ENCODE results near the gene SUCO. TPM values are rescaled to one million over a fixed set of nuclear protein-coding genes. Genes with fewer than 3 reads are reported as not detected.

Gene SUCO
- total and polyA plus RNA-seq, 2 experiments from 2014 or later: 18.0 to 49.8 TPM

DNA sequence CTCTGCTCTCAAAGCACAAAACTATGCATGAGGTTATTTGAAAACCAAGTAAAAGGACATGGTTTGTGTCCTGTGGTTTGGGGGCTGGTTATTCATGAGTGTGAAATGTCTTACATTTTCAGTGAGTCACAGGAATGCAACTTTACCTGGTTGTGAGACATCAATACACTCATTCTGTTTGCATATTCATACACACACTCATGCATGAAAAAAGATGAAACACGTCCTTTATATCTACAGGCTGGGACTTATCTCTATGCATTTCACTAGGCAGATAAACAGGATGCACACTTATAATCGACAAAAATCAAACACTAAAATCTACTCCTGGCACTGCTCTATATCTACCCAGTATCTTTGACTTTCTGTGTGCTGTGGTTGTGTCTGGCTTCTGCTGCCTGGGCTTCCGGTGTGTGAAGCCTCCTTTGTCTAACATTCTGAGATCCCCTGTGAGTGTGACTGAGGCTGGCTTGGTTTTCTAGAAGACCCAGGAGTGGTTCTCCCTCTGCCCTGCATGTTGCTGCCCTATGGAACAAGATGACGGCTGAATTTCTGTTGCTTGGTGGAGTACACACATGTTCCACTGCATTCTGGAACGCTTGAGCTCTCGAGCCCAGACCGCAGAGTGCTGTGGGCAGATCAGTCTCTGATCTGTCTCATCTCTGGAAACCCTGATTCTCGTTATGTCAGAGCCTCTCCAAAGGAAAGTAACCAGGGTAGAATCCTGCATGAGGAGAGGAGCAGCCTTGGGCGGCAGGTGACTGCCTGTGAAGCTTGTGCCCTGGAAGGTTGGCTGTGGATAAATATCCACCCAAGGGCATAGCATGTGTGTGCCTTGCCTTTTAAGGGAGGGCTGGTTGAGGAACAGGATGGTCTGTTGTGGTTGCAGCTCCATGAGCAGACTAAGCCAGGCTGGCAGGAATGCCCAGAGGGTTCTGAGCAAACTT is 106.2 kb downstream of the SUCO start (continued):
- TF ChIP-seq, protein P1, sequence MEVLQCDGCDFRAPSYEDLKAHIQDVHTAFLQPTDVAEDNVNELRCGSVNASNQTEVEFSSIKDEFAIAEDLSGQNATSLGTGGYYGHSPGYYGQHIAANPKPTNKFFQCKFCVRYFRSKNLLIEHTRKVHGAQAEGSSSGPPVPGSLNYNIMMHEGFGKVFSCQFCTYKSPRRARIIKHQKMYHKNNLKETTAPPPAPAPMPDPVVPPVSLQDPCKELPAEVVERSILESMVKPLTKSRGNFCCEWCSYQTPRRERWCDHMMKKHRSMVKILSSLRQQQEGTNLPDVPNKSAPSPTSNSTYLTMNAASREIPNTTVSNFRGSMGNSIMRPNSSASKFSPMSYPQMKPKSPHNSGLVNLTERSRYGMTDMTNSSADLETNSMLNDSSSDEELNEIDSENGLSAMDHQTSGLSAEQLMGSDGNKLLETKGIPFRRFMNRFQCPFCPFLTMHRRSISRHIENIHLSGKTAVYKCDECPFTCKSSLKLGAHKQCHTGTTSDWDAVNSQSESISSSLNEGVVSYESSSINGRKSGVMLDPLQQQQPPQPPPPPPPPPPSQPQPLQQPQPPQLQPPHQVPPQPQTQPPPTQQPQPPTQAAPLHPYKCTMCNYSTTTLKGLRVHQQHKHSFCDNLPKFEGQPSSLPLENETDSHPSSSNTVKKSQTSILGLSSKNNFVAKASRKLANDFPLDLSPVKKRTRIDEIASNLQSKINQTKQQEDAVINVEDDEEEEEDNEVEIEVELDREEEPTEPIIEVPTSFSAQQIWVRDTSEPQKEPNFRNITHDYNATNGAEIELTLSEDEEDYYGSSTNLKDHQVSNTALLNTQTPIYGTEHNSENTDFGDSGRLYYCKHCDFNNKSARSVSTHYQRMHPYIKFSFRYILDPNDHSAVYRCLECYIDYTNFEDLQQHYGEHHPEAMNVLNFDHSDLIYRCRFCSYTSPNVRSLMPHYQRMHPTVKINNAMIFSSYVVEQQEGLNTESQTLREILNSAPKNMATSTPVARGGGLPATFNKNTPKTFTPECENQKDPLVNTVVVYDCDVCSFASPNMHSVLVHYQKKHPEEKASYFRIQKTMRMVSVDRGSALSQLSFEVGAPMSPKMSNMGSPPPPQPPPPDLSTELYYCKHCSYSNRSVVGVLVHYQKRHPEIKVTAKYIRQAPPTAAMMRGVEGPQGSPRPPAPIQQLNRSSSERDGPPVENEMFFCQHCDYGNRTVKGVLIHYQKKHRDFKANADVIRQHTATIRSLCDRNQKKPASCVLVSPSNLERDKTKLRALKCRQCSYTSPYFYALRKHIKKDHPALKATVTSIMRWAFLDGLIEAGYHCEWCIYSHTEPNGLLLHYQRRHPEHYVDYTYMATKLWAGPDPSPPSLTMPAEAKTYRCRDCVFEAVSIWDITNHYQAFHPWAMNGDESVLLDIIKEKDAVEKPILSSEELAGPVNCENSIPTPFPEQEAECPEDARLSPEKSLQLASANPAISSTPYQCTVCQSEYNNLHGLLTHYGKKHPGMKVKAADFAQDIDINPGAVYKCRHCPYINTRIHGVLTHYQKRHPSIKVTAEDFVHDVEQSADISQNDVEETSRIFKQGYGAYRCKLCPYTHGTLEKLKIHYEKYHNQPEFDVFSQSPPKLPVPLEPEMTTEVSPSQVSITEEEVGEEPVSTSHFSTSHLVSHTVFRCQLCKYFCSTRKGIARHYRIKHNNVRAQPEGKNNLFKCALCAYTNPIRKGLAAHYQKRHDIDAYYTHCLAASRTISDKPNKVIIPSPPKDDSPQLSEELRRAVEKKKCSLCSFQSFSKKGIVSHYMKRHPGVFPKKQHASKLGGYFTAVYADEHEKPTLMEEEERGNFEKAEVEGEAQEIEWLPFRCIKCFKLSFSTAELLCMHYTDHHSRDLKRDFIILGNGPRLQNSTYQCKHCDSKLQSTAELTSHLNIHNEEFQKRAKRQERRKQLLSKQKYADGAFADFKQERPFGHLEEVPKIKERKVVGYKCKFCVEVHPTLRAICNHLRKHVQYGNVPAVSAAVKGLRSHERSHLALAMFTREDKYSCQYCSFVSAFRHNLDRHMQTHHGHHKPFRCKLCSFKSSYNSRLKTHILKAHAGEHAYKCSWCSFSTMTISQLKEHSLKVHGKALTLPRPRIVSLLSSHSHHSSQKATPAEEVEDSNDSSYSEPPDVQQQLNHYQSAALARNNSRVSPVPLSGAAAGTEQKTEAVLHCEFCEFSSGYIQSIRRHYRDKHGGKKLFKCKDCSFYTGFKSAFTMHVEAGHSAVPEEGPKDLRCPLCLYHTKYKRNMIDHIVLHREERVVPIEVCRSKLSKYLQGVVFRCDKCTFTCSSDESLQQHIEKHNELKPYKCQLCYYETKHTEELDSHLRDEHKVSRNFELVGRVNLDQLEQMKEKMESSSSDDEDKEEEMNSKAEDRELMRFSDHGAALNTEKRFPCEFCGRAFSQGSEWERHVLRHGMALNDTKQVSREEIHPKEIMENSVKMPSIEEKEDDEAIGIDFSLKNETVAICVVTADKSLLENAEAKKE (CRISPR knock-in tag; IDR thresholded peaks at IDR 0.05): no peak

DNA sequence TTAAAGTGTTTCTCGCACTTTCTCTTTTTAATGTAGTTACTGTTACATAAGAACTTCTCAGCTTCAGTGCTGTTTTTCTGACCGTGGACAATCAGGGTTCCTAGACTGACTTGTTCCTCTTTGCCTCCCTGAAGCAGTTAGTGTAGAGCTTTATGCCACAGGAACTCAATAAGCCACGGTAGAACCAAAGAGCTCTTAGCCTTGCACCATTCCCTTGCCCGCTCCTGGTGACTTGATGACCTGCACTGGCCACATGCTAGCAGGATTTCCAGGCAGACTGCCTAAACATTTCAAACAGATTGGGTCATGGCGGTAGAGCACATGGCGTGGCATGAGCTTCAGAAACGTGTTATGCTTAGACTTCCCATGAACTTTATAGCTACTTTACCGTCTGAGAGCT is 107.2 kb downstream of the SUCO start:
- H3K4me2 ChIP-seq: no peak overlapping the region
- Mint-ChIP-seq H3K9me3 (no peaks in the 10 kb centered on the region), H3K4me3 (no peak overlapping the region), H3K36me3 (ENCODE audit: low read depth) (no peaks in the 10 kb centered on the region), H3K27ac (no peak overlapping the region), H3K4me1 (peaks cover 11% of the 10 kb centered on the region), H3K27me3 (ENCODE audit: insufficient read depth, low read depth, poor library complexity) (no peaks in the 10 kb centered on the region)
- no peak overlapping the region for H2AFZ ChIP-seq
- no peak overlapping the region for H3K4me3 ChIP-seq
- H3F3A ChIP-seq (replicated peaks; ENCODE audit: low read depth): no peaks in the 10 kb centered on the region
- H3K4me1 ChIP-seq (ENCODE audit: insufficient read depth): no peaks in the 10 kb centered on the region
- H4K20me1 ChIP-seq (replicated peaks; ENCODE audit: insufficient read depth): no peaks in the 10 kb centered on the region
- ATAC-seq: no peak
- H3K79me2 ChIP-seq (replicated peaks; ENCODE audit: insufficient read depth): no peaks in the 10 kb centered on the region
- no peaks in the 10 kb centered on the region for H3K27me3 ChIP-seq (ENCODE audit: insufficient read depth)
- no peaks in the 10 kb centered on the region; the same call in 1 of the 2 replicates for H3K9me2 ChIP-seq (ENCODE audit: insufficient read depth)
- no peak overlapping the region for H3K27ac ChIP-seq (ENCODE audit: low read depth)
- no peaks in the 10 kb centered on the region for H3K36me3 ChIP-seq (ENCODE audit: insufficient read depth)
- no peak for DNase-seq (ENCODE audit: low spot score)
- TF ChIP-seq ZNF331 (CRISPR knock-in tag; IDR thresholded peaks at IDR 0.05; ENCODE audit: low read depth) (no peak), POLR2AphosphoS5 (IDR thresholded peaks at IDR 0.05; ENCODE audit: low read depth) (no peak), NANOG (IDR thresholded peaks at IDR 0.05; ENCODE audit: borderline replicate concordance) (no peak), JUNB (IDR thresholded peaks at IDR 0.05; ENCODE audit: unreplicated experiment) (no peak), STAT1 (IDR thresholded peaks at IDR 0.05; ENCODE audit: unreplicated experiment) (no peak), EZH2phosphoT487 (IDR thresholded peaks at IDR 0.05; ENCODE audit: unreplicated experiment) (no peak), EZH2 (IDR thresholded peaks at IDR 0.05; ENCODE audit: low read depth, unreplicated experiment) (no peak)
- TF ChIP-seq, protein P2, sequence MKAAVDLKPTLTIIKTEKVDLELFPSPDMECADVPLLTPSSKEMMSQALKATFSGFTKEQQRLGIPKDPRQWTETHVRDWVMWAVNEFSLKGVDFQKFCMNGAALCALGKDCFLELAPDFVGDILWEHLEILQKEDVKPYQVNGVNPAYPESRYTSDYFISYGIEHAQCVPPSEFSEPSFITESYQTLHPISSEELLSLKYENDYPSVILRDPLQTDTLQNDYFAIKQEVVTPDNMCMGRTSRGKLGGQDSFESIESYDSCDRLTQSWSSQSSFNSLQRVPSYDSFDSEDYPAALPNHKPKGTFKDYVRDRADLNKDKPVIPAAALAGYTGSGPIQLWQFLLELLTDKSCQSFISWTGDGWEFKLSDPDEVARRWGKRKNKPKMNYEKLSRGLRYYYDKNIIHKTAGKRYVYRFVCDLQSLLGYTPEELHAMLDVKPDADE (IDR thresholded peaks at IDR 0.05): no peak
- TF ChIP-seq, protein P3, sequence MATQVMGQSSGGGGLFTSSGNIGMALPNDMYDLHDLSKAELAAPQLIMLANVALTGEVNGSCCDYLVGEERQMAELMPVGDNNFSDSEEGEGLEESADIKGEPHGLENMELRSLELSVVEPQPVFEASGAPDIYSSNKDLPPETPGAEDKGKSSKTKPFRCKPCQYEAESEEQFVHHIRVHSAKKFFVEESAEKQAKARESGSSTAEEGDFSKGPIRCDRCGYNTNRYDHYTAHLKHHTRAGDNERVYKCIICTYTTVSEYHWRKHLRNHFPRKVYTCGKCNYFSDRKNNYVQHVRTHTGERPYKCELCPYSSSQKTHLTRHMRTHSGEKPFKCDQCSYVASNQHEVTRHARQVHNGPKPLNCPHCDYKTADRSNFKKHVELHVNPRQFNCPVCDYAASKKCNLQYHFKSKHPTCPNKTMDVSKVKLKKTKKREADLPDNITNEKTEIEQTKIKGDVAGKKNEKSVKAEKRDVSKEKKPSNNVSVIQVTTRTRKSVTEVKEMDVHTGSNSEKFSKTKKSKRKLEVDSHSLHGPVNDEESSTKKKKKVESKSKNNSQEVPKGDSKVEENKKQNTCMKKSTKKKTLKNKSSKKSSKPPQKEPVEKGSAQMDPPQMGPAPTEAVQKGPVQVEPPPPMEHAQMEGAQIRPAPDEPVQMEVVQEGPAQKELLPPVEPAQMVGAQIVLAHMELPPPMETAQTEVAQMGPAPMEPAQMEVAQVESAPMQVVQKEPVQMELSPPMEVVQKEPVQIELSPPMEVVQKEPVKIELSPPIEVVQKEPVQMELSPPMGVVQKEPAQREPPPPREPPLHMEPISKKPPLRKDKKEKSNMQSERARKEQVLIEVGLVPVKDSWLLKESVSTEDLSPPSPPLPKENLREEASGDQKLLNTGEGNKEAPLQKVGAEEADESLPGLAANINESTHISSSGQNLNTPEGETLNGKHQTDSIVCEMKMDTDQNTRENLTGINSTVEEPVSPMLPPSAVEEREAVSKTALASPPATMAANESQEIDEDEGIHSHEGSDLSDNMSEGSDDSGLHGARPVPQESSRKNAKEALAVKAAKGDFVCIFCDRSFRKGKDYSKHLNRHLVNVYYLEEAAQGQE (IDR thresholded peaks at IDR 0.05; ENCODE audit: unreplicated experiment): no peak
